ENCODE measurements around the gene ORM2.

Gene ORM2

DNA sequence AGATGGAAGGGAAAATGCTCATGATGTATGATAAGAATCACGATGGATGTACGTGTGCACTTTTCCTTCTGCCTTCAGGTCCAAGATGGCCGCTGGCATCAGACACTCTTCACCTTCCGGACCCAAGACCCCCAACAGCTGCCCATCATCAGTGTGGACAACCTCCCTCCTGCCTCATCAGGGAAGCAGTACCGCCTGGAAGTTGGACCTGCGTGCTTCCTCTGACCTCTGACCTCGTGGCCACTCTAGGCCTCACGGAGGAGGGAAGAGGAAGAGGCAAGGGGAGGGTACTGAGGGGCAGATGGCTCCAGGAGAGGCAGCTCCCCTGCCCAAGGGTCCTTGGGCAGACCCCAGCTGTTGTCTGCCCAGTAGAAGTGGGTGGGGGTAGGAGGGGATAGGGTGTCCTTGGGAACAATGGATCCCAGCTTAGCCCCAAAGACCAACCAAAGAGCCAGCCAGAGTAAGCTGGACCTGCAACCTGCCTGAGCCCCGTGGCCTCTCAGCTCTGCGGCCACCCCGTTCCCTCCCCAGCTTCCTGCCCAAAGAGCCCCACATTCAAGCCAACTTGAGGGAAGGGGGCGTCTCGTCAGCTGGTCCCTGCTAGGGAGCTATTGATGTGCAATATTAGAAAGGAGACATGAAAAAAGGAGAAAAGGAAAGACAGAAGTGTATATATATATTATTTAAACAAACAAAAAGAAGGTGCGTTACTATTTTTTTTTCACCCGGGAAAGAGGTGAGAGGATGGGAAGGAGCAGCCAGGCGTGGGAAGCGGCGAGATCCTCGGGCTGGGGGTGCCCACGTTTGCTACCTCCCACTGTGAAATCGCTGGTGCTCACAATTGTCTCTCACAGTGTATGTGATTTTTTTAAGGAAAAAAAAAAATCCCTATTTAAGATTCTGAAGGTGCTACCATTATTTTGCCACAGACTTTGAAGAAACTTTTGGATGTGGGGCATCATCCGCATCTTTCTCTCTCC lies 18.9 kb upstream of the ORM2 start:
- Histone ChIP-seq H3K27me3 (ENCODE audit: insufficient read depth, low read length, poor library complexity, severe bottlenecking) (no peaks in the 10 kb centered on the region), H3K4me1 (ENCODE audit: insufficient read depth, low read length, poor library complexity, severe bottlenecking) (no peaks in the 10 kb centered on the region), H3K4me2 (ENCODE audit: low read depth, low read length, poor library complexity, severe bottlenecking) (no peak overlapping the region), H3K79me2 (ENCODE audit: insufficient read depth, low read length) (no peaks in the 10 kb centered on the region), H4K20me1 (ENCODE audit: insufficient read depth, low read length, poor library complexity, severe bottlenecking) (no peaks in the 10 kb centered on the region), H3K4me3 (ENCODE audit: low read length, poor library complexity, severe bottlenecking) (no peak overlapping the region), H3K9me3 (ENCODE audit: insufficient read depth, low read depth, low read length) (no peaks in the 10 kb centered on the region), H3K36me3 (ENCODE audit: insufficient read depth, low read length) (no peaks in the 10 kb centered on the region), H3K9ac (ENCODE audit: low read depth, low read length, poor library complexity, severe bottlenecking) (no peak overlapping the region), H3F3A (ENCODE audit: low read depth) (no peaks in the 10 kb centered on the region), H2AFZ (ENCODE audit: low read length) (no peak overlapping the region), H3K9me2 (replicated peaks; ENCODE audit: low read depth, low read length) (no peaks in the 10 kb centered on the region)
- TF ChIP-seq EZH2phosphoT487 (IDR thresholded peaks at IDR 0.05; ENCODE audit: borderline replicate concordance): no peak
- TF ChIP-seq, protein P1, sequence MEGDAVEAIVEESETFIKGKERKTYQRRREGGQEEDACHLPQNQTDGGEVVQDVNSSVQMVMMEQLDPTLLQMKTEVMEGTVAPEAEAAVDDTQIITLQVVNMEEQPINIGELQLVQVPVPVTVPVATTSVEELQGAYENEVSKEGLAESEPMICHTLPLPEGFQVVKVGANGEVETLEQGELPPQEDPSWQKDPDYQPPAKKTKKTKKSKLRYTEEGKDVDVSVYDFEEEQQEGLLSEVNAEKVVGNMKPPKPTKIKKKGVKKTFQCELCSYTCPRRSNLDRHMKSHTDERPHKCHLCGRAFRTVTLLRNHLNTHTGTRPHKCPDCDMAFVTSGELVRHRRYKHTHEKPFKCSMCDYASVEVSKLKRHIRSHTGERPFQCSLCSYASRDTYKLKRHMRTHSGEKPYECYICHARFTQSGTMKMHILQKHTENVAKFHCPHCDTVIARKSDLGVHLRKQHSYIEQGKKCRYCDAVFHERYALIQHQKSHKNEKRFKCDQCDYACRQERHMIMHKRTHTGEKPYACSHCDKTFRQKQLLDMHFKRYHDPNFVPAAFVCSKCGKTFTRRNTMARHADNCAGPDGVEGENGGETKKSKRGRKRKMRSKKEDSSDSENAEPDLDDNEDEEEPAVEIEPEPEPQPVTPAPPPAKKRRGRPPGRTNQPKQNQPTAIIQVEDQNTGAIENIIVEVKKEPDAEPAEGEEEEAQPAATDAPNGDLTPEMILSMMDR (conservative IDR thresholded peaks at IDR 0.05; ENCODE audit: low read length): no peak

DNA sequence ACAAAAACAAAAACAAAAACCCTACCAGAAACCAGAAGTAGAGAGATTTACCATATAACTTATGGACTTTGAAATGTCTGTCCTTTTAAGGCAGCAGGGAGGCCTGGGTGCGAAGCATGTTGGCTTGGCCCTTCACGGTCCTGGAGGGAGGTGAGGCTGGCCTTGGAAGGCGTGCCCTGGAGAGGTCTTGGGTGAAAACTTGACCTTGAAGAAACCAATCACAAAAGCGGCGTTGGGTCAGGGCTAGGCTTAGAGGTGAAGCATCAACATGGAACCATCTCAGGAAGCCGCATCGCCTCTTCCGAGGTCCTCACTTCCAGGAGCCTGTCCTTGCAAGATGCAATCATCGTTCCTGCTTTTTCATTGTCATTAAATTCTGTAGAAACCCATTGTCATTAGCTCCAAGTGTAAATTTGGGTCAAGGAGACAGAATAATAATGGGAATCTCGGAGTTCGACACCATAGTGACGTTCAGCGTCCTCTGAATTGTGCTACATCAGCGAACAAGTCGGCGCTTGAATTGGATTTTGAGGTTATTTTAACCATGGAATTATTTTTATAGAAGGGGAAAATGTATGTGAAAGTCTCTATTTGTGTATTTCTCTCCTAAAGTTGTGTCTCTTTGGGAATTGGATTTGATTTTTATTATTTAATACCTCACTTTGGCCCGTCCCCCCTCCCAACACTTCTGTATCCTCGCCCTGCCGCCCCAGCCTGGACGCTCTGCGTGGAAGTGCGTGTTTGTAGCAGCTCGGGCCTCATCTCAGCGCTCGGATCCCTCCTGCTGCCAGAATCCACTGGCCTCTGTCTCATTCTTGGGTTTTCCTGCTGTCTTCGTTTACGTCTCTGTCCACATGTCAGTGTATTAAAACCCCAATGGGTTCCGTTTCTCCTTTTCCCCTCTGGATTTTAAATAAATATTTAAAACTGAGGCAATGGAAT lies 17.8 kb upstream of the ORM2 start:
- Histone ChIP-seq H3K9me3 (ENCODE audit: insufficient read depth, low read depth, low read length) (no peaks in the 10 kb centered on the region), H3K79me2 (ENCODE audit: insufficient read depth, low read length) (no peaks in the 10 kb centered on the region), H3K9me2 (replicated peaks; ENCODE audit: low read depth, low read length) (no peaks in the 10 kb centered on the region), H3K27me3 (ENCODE audit: insufficient read depth, low read length, poor library complexity, severe bottlenecking) (no peaks in the 10 kb centered on the region), H3F3A (ENCODE audit: low read depth) (no peaks in the 10 kb centered on the region), H2AFZ (ENCODE audit: low read length) (no peak overlapping the region), H3K4me1 (ENCODE audit: insufficient read depth, low read length, poor library complexity, severe bottlenecking) (no peaks in the 10 kb centered on the region), H3K4me3 (ENCODE audit: low read length, poor library complexity, severe bottlenecking) (no peak overlapping the region), H3K36me3 (ENCODE audit: insufficient read depth, low read length) (no peaks in the 10 kb centered on the region), H4K20me1 (ENCODE audit: insufficient read depth, low read length, poor library complexity, severe bottlenecking) (no peaks in the 10 kb centered on the region), H3K4me2 (ENCODE audit: low read depth, low read length, poor library complexity, severe bottlenecking) (no peak overlapping the region), H3K9ac (ENCODE audit: low read depth, low read length, poor library complexity, severe bottlenecking) (no peak overlapping the region)
- no peak for TF ChIP-seq EZH2phosphoT487 (IDR thresholded peaks at IDR 0.05; ENCODE audit: borderline replicate concordance)
- TF ChIP-seq, protein P1 (conservative IDR thresholded peaks at IDR 0.05; ENCODE audit: low read length): no peak

DNA sequence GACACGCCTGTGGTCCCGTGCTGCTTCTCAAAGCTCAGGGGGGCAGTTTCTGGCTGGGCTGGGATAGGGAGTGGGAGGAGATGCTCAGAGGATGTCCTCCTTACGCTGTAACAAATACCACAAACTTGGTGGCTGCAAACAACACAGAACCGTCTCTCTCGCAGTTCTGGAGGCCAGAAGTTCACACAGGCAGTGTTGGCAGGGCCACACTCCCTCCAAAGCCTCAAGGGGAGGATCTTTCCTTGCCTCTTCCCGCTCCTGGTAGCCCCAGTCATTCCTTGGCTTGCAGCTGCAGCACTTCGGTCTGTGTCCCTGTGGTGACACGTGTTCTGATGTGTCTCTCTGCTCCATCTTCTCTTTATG lies 17.2 kb upstream of the ORM2 start:
- H2AFZ ChIP-seq (ENCODE audit: low read length): no peak overlapping the region
- H3K9ac ChIP-seq (ENCODE audit: low read depth, low read length, poor library complexity, severe bottlenecking): no peak overlapping the region
- H3K79me2 ChIP-seq (ENCODE audit: insufficient read depth, low read length): no peaks in the 10 kb centered on the region
- H4K20me1 ChIP-seq (ENCODE audit: insufficient read depth, low read length, poor library complexity, severe bottlenecking): no peaks in the 10 kb centered on the region
- H3F3A ChIP-seq (ENCODE audit: low read depth): no peaks in the 10 kb centered on the region
- no peak overlapping the region for H3K4me3 ChIP-seq (ENCODE audit: low read length, poor library complexity, severe bottlenecking)
- H3K36me3 ChIP-seq (ENCODE audit: insufficient read depth, low read length): no peaks in the 10 kb centered on the region
- no peaks in the 10 kb centered on the region for H3K9me2 ChIP-seq (replicated peaks; ENCODE audit: low read depth, low read length)
- no peak overlapping the region for H3K4me2 ChIP-seq (ENCODE audit: low read depth, low read length, poor library complexity, severe bottlenecking)
- TF ChIP-seq, protein P1 (conservative IDR thresholded peaks at IDR 0.05; ENCODE audit: low read length): no peak
- no peak for TF ChIP-seq EZH2phosphoT487 (IDR thresholded peaks at IDR 0.05; ENCODE audit: borderline replicate concordance)
- H3K9me3 ChIP-seq (ENCODE audit: insufficient read depth, low read depth, low read length): no peaks in the 10 kb centered on the region
- no peaks in the 10 kb centered on the region for H3K27me3 ChIP-seq (ENCODE audit: insufficient read depth, low read length, poor library complexity, severe bottlenecking)
- no peaks in the 10 kb centered on the region for H3K4me1 ChIP-seq (ENCODE audit: insufficient read depth, low read length, poor library complexity, severe bottlenecking)

Measured in Loucy (cell line).